ENCODE results near the gene CDKAL1. TPM values are rescaled to one million over a fixed set of nuclear protein-coding genes. Genes with fewer than 3 reads are reported as not detected.

CDKAL1 gene
- polyA plus RNA-seq, 1 donor, result 25.5 TPM

DNA sequence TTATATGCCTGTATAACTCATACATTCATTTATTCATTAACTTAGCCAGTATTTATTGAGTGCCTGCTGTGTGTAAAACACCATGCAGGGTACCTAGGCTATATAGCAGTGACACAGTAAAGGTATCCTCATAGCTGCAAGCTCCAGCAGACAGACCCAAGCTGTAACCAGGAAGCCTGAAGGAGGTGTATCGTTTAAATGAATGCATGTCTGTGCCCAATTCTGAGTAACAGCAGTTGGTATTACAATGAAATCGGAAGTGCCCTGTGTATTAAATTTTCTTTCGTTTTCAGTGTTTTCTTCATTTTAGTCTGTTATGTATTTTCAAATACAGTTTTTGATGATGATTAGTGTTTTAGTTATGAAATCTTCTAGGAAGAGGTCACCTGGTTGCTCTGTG, 573.5 kb downstream of the CDKAL1 start:
- DNase-seq, result no peak

DNA sequence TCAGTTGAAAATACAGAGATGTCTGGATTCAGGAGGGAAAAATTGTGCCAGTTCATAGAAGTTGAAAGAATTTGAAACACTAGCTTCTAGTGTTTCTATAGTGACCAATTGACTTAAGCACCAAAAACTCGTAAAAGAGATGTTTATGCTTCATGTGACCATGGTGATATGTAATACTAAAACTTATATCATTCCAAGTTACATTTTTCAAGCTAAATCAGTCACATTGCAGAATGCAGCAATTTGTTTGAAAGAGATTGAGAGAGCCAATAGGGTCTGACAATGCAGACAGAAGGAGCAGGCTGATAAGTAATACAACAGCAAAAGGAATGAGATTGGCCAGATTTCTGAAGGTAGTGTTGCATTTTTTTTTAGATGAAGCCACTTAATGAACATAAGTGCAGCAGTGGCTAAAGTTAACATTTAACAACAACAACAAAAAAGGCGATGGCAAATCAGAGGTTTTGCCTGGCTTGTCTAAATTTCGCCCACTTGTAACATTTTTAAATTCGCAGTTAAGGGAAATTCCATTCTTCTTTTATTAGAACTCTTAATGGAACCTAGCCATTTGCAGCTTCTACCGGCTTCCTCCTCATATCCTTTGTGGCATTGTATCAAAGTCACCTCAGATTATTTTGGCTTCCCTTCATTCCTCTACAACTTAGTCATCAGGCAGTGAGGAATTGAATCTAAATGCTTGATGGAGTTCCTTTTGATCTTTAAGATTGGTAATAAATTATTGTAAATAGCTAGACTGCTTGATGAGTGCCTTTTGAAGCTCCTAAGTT, 575.3 kb downstream of the CDKAL1 start:
- DNase-seq, result peak; percentile 36

DNA sequence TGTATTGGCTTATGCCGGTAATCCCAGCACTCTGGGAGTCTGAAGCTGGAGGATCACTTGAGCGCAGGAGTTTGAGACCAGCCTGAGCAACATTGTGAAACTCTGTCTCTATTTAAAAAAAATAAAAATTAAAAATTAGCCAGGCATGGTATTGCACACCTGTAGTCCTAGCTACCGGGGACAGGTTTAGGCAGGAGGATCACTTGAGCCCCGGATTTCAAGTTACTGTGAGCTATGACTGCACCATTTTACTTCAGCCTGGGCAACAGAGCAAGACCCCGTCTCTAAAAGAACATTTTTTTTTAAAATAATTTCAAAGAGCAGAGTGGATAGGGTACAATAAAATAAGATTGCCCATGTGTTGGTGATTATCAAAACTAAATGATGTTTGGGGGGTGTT, 576.4 kb downstream of the CDKAL1 start:
- no peak for DNase-seq

DNA sequence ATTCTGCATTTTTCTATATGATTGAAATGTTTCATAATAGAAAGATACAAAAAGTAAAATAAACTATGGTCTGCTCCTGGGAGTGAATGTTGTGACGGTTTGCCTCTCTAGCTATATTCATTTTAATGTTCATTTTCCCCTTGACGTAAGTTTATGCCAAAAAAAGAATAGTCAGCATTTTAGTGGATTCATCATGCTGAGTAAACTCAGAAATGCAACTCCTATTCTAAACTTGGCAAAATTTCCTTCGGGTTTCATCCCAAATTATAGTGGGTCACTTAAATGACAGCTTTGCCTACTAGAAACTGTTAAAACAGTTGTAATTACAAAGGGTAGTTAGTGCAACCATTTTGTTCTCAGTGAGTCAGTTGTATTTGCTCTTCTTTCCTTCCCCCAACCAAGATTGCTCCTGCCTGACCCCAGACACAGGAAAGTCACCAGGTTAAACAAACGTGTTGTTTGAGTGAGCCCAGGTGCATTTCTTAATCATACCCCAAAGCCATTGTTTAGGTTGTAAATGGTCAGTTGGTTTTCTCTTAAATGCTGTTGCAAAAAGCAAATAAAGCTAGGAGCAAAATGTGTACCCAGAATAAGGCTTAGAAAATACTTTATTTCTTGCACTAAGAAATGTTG, 577.0 kb downstream of the CDKAL1 start:
- no peak for DNase-seq

DNA sequence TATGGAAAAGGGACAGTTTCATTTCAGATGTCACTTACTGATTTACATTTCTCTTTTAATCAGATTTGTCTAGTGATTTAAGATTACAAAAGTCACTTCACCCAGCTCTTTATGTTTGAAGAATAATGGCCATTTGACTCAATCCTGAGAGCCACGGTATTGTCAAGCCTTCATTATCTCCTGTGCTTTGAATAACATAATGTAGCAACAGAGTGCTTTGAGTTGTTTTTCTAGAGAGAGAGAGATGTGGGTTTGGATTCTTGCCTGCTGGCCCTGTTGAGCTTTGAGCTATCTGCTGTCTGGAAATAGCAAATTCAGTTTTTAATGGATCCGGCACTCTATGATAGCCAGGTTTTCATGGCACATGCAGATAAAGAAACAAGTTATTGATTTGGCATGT, 580.9 kb downstream of the CDKAL1 start:
- no peak for DNase-seq

DNA sequence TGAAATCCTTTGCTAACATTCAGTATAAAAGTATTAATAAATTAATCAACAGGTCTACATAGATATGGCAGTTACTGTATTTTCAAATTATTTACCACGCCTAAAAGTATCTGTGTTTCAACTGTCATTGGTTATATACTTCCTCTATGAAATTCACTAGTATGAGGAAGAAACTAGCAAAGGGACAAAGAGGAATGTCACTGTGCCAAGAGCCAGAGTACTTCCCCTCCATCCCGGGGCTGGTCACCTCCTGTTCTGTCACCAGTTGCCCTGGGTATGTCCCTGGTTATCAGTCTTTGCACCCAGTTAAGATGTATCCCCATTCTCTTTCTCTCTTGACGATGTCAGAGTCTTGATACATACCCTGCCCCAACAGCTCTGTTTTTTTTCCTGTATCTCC, 582.5 kb downstream of the CDKAL1 start:
- DNase-seq, result no peak

DNA sequence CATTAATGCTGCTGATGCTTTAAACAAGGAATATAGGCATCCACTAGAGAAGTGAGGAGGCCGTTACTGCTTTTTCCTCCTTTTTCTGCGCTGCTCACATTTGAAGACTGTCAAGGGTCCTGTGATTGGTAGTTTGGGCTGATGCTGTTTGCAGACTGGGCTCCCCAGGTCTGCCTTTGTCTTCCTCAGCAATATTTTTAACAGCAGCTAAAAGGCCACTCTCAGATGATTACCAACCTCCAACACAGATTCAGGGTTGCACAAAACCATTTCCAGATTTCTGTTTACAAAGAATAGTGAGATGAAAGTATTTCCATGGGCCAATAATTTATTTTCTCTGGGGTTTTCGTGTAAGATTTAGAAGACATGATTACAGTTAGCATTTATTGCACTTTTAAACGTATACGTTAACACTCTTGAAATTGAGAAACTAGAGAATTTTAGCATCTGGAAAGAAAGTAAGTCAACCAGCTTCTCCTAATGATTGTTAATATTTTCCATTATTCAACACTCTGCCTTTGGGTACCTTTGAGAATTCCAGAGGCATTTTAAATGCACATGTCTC, 584.0 kb downstream of the CDKAL1 start:
- DNase-seq, result no peak

DNA sequence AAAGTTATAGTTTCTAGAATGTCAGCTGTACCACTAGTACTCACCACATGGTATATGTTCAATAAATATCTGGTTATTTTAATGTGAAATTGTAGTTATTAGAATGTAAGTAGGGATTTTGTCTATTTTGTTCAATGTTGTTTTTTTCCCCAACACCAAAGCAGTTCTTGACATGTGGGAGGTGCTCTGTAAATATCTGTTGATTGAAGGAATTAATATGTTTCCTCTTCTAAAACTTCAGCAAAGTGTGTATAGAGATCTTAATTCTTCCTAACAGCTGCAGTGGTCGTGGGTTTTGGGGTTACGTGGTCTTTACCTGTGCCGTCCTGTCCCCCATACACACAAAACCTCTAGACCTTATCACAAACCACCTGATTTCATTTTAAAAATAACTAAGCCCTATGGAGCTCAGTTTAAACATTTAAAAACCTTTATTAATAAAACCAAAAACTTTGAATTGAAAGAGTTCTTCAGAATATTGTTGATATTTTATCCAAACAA, 587.4 kb downstream of the CDKAL1 start:
- no peak for DNase-seq

DNA sequence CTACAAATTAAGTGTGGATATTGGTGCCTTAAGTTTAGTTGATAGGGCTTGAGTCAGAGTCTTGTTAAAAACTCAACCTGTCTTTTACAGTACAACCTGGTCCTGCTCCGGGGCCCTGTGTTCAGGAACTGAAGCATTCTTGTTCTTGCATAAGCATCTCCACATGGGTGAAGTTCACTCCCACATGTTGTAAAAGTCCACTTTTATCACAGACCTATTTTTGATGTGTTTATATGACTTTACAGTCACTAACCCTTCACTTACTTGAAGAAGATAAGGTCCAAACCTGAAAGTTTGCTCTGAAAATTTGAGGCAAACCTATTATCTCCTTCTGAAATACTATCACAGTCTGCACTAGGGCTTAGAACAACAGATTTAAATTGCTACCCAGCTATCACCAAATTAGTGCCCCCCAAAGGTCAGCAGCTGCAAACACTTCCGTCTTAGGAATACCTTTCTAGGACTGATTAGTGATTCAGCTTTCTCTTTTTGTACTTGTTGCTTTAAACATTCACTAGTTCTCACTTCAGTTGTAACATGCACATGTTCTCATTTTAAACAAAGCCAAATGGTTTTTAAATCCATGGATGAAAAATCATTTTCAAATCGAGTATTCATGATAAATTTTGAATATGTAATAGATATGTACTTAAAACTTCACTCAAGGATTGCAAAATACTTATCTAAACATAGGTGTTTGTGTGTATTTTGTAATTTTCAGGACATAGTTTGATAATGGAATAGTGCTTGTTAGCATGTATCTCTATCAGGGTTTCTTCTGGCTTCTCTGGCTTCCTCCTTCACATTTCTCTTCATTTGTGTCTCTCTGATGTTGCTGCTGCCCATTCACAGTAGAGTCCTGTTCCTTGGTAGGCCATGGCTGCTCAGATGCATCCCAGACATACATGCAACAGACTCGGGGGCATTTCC, 589.5 kb downstream of the CDKAL1 start:
- no peak for DNase-seq

DNA sequence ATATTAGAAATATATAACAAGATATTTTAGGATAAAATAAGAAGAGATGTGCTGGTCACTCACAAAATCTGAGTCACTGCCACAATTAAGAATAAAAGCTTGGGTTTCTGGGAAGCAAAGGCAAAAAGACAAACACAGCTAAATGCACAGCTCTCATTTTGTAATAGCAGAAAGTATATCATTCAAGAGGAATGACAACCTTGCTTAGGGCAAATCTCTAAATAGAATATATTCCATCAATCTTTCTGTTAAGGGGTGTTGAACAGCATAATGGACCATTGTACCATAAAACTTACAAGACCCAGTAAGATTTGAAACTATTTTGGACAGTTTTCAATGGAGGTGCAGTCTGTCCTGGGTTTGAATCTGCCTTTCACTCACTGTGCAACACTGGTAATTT, 594.3 kb downstream of the CDKAL1 start:
- DNase-seq, result no peak

DNA sequence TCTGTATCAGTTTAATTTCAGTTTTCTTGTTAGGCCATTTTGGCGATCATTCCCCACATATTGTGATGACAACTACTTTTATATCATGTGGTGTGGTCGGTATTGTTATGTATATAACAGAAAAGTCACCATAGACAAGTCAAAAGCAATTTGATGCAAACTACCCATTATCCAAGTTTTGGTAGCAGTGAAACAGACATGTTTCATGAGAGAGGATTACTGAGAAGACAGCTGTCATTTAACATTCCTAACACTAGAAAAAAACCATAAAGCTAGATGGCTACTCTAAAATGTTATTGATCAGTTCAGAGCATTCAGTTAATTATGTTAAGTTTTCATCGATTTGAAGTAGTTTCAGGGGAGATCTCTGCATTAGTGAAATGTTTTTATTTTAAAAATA, 597.1 kb downstream of the CDKAL1 start:
- no peak for DNase-seq

DNA sequence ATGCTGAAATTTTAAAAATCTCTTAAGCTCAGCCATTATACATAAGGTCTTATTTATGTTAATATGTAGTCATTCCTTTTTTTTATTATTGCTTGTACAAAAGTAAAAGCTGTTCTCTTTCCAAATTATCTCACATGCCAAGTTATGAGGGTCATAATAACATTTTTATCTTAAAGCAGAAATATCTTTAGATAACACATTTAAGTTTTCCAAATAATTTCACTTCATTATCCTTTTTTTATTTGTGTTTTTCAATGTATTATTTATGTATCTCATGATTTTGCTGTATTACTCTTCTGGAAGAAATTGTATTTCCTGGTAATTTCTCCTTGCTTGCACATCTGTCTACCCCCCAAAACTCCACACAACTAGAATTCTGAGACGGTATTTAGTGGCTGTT, 598.2 kb downstream of the CDKAL1 start:
- DNase-seq, result no peak

DNA sequence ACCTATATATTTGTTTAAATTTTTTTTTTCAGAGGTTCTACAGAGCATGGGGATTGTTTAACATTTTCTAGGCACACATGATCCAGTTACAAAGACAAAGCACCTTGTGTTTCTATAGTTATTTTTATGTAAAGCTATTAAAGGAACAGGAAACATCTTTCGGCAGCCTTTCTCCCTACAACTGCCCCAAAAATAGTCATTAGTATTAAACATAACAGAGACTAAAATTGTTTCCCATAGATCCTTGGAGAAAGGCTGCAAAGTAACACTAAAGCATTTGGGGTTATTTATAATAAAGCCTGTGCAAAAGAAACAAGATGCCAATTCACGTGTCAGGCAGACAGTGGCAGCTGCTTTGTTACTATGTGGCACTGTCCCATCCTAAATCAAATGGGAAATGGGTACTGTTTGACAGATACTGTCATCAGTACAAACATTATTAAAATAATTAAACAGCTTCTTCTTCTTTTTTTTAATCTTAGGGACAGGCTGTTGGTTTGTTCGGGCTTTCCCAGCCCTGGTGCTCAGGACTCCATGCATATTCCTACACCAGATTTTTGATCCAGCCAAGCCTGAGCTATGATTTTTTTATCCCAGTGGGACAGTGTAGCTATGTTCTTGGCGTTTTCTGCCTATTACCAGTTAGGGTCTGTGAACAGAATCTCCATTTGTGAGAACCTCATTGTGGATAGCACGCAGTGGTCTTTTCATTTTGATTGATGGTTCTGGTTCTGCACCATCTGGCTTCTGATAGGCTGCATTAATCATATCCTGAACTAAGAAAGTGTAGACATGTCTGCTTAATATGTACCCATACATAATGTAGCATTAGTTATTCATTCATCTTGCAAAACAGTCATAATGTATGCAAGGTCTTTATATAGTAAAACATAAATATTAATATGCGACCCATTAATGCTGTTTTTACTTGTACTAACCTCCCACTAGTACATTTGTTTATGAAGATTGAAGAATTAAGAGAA, 598.9 kb downstream of the CDKAL1 start:
- DNase-seq, result no peak

DNA sequence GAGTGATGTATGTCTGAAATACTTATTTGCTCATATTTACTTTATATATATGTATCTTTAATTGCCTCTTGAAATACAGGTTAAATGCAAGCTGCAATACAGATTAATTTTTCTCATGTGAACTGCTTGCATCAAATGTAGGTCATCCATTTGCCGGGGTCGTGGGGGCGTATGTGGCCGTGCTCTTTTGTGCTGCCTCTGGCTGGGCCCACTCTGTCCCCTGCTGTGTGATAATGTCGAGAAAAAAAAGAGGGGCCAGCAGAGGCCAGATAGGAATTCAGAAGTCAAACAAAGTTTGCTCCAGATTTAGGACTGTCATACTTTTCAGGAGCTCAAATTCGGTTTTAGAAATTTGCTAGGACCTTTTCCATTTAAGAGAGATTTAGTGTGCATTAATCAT, 599.6 kb downstream of the CDKAL1 start:
- no peak for DNase-seq

DNA sequence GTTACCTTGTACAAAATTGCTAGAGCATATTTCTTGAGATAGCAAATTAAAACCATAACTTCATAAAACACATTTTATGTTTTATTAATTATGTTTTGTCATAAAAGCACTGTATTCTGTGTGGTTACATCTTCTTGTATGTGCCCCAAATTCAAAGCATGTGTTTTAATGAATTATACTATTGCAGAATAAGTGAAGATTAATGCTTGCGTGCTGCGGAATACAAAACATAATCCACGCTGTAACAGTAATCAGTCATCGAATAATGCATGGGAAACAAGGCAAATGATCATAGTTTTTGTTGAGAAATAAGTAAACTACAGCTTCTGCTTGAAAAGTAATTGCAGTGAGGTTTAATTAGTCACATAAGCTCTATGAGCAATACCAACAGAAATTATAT, 600.1 kb downstream of the CDKAL1 start:
- no peak for DNase-seq

DNA sequence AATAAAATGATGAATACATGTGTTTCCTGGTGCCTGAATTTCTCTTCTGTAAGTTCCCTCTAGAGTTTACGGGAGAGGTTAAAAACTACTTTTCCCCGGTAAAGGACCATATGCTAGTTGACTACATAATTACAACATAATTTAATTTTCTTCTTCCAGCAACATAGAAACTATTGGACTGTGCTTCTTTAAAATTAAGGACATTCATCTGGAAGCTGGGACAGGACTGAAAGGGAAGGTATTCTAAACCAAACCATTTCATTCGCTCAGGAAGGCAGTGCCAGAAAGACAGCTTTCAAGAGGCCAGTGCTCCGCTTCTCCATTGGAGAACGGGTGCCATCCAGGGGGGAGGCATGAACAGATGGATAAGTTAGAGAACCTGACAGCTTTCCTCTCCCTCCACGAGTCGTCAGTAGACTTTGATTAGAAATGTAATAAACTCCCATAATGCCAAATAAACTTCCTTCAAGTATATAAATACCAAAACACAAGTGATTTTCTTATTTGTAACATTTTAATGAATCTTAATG, 601.3 kb downstream of the CDKAL1 start:
- no peak for DNase-seq

DNA sequence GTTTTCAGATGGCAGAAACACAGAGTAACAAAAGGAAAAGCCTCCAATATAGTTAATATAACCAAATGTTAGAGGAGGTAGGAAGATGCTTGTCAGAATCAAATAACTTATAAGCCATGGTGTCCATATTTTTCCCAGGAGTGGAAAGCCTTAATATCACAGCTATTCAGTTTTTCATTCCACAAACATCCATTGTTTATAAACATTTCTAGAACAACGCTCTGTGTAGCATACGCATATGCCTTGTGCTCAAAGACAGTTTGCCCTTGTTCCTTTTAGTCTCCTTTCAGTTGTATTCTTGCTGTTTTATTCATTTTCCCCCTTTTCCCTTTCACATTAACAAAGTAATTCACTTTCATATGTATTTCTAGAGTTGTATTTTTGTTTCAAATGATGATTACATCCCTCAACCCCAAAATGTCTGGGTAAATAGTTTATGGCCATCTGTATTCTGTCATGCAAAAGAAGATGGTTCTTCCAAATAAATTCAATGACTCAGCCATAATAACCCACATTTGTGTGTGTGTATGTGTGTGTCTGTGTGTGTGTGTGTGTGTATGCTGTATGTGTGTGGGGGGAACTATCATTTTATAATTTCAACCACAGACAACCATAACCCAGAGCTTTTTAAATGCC, 603.6 kb downstream of the CDKAL1 start:
- DNase-seq, result no peak

DNA sequence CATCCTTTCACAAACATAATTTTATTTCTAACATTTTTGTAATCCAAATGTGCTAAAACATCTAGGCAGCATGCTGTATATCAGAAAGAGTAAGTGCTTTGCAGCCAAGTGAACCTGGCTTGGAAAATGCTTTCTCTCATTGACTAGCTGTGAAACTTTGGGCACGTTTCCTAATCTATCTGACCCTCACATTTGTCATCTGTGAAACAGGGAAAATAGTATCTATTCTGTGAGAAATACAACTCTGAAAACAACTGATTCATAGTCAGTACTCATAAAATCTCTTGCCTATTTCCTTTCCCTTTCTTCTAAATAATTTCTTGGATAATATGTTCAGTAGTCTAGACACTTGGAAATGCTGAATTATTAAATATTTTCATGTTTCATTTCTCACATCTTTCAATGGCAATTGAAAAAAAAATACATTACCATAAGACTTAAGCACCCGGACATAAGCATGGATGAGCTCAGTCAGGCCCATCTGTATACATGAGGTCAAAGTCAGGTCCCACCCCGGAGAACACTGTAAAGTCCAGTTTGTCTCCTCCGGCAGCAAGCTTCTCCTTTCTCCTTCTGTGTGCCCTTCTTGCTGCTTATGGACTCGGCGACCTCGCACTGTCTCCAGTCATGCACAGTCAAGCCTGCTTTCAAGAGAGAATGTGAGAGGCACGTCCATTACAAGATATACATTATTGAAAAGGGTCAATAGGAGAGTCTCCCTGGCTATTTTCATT, 604.2 kb downstream of the CDKAL1 start:
- no peak for DNase-seq

DNA sequence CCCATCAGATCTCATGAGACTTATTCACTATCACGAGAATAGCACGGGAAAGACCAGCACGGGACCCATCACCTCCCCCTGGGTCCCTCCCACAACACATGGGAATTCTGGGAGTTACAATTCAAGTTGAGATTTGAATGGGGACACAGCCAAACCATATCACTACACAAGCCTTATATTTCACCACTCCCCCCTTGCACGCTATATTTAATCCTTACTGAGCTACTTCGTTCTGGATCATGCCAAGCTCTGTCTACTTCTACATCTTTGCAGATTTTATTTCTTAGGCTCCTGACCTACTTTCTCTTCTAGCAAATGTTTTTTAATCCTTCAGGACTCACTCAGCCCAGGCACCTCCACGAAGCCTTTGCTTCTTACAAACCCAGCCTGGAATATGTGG, 606.7 kb downstream of the CDKAL1 start:
- no peak for DNase-seq

Data from left kidney (tissue), 2 donors.